HUES64 (cell line): ENCODE measurements around the gene DNAH8.

ENCODE experiments used
- H3K27ac ChIP-seq: 2 replicates; pipeline ENCODE4 v1.7.0; 2013; ENCODE audit warnings: low read depth, low read length, inconsistent platforms
- H3K27me3 ChIP-seq: 2 replicates; pipeline ENCODE4 v1.6.1; 2013; ENCODE audit warnings: mild to moderate bottlenecking, low read length; ENCODE audit not compliant: insufficient read depth
- H3K36me3 ChIP-seq: 2 replicates; pipeline ENCODE4 v1.6.1; 2013; ENCODE audit warnings: mild to moderate bottlenecking, low read length; ENCODE audit not compliant: insufficient read depth
- H3K4me1 ChIP-seq: 2 replicates; pipeline ENCODE4 v1.6.1; 2013; ENCODE audit warnings: mild to moderate bottlenecking, low read length, moderate library complexity; ENCODE audit not compliant: insufficient read depth
- H3K4me3 ChIP-seq: 2 replicates; pipeline ENCODE4 v1.5.1; 2013; ENCODE audit warnings: mild to moderate bottlenecking, low read length, moderate library complexity
- H3K9ac ChIP-seq: 2 replicates; pipeline ENCODE4 v1.6.1; 2013; ENCODE audit warnings: mild to moderate bottlenecking, low read depth, low read length
- H3K9me3 ChIP-seq: 2 replicates; pipeline ENCODE4 v1.6.1; 2013; ENCODE audit warnings: low read depth, low read length; ENCODE audit not compliant: insufficient read depth
- WGBS: fragments of 150-250, 120-280 bp; methylation state at CpG from one replicate; pipeline ENCODE4 v1.1.7; 2013; ENCODE audit warnings: missing lambda C conversion rate; 5-methylcytosine and 5-hydroxymethylcytosine counted together

The DNAH8 gene

DNA sequence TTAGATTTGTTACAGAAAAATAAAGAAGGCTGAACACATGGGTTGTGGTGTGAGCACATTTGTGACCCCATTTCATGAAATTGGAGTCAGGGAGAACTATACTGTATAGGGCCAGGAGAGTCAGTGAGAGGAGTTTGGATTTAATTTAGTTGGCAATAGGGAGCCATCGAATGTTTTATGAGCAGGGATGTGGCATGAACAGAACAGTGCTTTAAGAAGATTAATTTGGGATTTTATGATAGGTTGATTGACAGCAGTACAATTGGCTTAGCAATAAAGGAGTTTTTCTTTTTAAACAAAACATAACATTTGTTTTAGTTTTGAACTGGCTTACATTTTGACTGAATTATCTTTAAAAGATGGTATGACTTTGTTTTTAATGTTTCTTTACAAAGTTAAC, 227.9 kb downstream of the DNAH8 start:
- 94% methylated on average over 1 of the region's 1 CpG for WGBS
- no peaks in the 10 kb centered on the region for H3K9me3 ChIP-seq
- no peaks in the 10 kb centered on the region for H3K27me3 ChIP-seq
- no peak overlapping the region for H3K27ac ChIP-seq
- H3K36me3 ChIP-seq = no peaks in the 10 kb centered on the region
- H3K9ac ChIP-seq = no peak overlapping the region
- H3K4me1 ChIP-seq = peaks cover 3% of the 10 kb centered on the region; the same call in 1 of the 2 replicates
- H3K4me3 ChIP-seq = no peak overlapping the region

DNA sequence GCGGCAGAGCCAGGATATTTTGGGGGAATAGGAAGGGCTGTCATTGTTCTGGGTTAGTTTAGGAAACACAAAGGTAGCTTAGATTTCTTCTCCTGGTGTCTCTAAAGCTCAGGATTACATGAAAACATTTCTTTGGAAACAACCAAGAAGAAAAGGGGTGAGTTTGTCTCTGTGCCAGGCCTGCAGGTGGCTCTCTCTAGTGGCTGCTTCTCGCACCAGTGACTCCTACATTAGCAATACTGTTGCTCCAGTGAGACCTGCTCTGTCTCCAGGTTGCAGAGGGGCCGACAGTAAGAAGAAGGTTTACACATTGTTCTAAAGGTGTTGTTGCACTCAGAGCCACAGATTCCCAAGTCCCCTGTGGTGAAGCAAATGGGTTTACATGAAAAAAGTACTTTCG, 228.9 kb downstream of the DNAH8 start:
- H3K9me3 ChIP-seq = no peaks in the 10 kb centered on the region
- no peaks in the 10 kb centered on the region for H3K27me3 ChIP-seq
- no peaks in the 10 kb centered on the region for H3K36me3 ChIP-seq
- H3K27ac ChIP-seq = no peak overlapping the region
- H3K4me1 ChIP-seq = peaks cover 3% of the 10 kb centered on the region; the same call in 1 of the 2 replicates
- 62% methylated on average over 4 of the region's 4 CpGs for WGBS
- H3K9ac ChIP-seq = no peak overlapping the region
- no peak overlapping the region for H3K4me3 ChIP-seq

DNA sequence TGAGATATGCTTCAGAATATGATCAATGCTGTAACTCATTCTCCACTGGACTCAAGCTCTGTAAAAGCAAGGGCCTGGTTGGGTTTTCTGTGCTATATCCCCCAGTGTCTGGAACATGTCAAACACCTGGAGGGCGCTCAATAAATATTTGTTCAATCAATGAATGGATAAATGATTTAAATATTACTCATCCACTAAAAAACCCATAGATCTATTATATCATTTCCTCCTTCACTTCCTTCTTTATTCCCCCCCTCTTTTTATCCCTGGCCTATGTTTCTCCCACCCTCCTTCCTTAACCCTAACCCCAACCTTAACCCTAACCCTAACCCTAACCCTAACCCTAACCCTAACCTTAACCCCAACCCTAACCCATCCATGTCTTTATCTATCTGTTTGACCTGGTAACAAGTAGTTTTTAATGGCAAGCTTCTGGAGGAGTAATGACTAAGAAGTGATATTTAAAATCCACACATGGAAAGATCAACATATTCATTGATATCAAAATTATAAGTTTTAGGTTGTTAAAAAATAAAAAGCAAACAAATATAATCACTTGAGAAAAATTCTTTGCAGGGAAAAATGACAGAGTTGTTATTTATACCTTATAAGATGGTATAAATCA, 229.7 kb downstream of the DNAH8 start:
- Histone ChIP-seq H3K4me3 (no peak overlapping the region), H3K4me1 (peaks cover 3% of the 10 kb centered on the region; the same call in 1 of the 2 replicates), H3K27ac (no peak overlapping the region), H3K9ac (no peak overlapping the region), H3K27me3 (no peaks in the 10 kb centered on the region), H3K36me3 (no peaks in the 10 kb centered on the region), H3K9me3 (no peaks in the 10 kb centered on the region)
- no CpG with 5 or more reads among the region's 1 CpG for WGBS

DNA sequence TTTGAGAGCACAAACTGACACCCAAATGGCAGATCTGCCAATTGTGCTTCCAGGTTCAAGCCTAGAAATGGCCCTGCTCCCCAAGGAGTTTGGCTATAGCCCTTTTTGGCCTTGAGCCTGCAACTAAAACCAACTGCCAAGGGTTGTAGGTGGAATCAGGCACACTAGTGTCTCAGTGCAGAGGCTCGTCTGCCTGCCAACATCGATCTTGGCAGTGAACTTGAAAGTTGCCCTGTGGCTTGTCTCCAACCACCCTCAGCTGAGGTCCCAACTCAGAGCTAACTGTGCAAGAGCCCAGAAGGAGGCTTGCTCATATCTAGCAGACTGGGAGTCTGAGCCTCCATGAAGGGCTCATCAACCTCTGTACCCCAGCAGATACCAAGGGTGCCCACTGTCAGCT, 240.8 kb downstream of the DNAH8 start:
- Histone ChIP-seq H3K4me1 (no peaks in the 10 kb centered on the region), H3K27me3 (no peaks in the 10 kb centered on the region), H3K4me3 (no peak overlapping the region), H3K9me3 (no peaks in the 10 kb centered on the region), H3K9ac (no peak overlapping the region), H3K27ac (no peak overlapping the region), H3K36me3 (no peaks in the 10 kb centered on the region)
- 98% methylated on average over 2 of the region's 2 CpGs for WGBS

DNA sequence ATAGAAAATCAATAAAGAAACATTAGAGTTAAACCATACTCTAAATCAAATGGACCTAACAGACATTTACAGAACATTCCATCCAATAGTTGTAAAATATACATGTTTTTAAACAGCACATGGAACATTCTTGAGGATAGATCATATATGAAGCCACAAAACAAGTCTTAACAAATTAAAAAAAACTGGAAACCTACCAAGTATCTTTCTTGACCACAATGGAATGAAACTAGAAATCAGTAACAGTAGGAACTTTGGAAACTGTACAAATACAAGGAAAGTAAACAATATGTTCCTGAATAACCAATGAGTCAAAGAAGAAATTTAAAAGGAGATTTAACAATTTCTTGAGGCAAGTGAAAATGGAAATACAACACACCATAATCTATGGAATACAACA, 242.3 kb downstream of the DNAH8 start:
- Histone ChIP-seq H3K36me3 (no peaks in the 10 kb centered on the region), H3K9me3 (no peaks in the 10 kb centered on the region), H3K4me1 (no peaks in the 10 kb centered on the region), H3K27ac (no peak overlapping the region), H3K4me3 (no peak overlapping the region), H3K9ac (no peak overlapping the region), H3K27me3 (no peaks in the 10 kb centered on the region)

DNA sequence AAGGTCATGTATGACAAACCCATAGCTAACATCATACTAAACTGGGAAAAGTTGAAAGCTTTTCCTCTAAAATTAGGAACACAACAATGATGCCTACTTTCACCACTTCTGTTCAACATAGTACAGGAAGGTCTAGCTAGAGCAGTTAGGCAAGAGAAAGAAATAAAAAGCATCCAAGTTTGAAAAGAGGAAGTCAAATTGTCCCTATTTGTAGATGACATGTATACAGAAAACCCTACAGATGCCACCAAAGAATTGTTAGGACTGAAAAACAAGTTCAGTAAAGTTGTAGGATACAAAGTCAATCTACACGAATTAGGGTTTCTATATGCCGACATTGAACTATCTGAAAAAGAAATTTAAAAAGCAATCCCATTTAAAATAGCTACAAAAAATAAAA, 244.0 kb downstream of the DNAH8 start:
- Histone ChIP-seq H3K9me3 (no peaks in the 10 kb centered on the region), H3K9ac (no peak overlapping the region), H3K4me1 (no peaks in the 10 kb centered on the region), H3K36me3 (no peaks in the 10 kb centered on the region), H3K4me3 (no peak overlapping the region), H3K27me3 (no peaks in the 10 kb centered on the region), H3K27ac (no peak overlapping the region)
- WGBS = no CpG with 5 or more reads among the region's 2 CpGs

DNA sequence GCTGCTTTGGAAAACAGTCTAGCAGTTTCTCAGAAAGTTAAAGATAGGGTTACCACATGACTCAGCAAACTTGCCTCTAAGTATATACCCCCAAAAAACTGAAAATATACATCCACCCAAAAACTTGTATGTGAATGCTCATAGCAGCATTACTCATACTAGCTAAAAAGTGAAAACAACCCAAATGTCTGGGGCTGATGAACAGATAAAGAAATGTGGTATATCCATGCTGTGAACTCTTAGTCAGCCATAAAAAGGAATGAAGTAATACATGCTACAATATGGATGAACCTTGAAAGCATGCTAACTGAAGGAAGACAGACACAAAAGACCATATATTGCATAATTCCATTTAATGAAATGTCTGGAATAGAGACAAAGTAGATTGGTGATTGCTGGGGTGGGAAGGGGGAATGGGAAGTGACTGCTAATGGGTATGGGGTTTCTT, 253.6 kb downstream of the DNAH8 start:
- H3K27me3 ChIP-seq = no peaks in the 10 kb centered on the region
- no peaks in the 10 kb centered on the region for H3K36me3 ChIP-seq

DNA sequence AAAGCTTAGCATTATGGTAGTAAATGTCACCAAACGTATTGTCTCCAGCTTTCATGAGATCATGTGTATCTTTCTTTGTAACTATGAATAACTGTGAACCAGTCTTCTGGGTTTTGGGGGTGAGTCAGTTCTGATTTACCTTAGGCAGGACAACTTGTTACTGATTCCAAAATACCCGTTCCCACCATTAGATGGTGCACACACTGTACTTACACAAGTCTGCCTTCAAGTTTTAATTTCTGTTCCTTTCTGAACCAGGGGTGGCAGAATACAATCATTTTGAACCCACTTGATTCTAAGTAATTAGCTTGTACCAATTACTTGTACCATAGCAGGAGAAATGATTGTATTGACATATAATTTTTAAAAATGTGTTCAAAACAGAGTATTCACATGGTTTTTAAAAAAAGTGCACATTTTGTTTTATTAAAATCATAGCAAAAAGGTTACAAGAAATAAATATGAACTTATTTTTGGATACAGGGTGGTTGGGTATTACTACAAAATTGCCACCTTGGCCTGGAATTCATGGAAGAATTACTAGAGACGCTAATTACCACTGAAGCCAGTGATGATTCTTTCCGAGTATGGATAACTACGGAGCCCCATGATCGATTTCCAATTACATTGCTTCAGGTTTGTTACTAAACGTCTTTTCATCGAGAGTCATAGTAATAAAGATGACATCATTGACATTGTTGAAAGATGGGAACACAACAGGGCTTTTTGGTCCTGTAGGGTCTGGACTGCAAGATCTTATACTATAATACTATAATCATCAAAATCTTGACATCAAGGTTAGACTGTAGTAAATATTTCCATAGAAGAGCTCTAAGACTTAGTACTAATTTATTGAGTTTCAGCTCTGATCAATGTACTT, 258.3 kb downstream of the DNAH8 start:
- no peak overlapping the region for H3K27ac ChIP-seq
- H3K9ac ChIP-seq = no peak overlapping the region
- WGBS = 88% methylated on average over 8 of the region's 8 CpGs
- no peaks in the 10 kb centered on the region for H3K9me3 ChIP-seq
- H3K4me1 ChIP-seq = peaks cover 14% of the 10 kb centered on the region
- no peaks in the 10 kb centered on the region for H3K36me3 ChIP-seq
- H3K4me3 ChIP-seq = no peak overlapping the region
- no peaks in the 10 kb centered on the region for H3K27me3 ChIP-seq

More for the DNA sequence above, 253.6 kb downstream of the DNAH8 start:
- Histone ChIP-seq H3K4me1 (no peaks in the 10 kb centered on the region), H3K4me3 (no peak overlapping the region), H3K27ac (no peak overlapping the region), H3K9me3 (peaks cover 3% of the 10 kb centered on the region; the same call in 1 of the 2 replicates), H3K9ac (no peak overlapping the region)

DNA sequence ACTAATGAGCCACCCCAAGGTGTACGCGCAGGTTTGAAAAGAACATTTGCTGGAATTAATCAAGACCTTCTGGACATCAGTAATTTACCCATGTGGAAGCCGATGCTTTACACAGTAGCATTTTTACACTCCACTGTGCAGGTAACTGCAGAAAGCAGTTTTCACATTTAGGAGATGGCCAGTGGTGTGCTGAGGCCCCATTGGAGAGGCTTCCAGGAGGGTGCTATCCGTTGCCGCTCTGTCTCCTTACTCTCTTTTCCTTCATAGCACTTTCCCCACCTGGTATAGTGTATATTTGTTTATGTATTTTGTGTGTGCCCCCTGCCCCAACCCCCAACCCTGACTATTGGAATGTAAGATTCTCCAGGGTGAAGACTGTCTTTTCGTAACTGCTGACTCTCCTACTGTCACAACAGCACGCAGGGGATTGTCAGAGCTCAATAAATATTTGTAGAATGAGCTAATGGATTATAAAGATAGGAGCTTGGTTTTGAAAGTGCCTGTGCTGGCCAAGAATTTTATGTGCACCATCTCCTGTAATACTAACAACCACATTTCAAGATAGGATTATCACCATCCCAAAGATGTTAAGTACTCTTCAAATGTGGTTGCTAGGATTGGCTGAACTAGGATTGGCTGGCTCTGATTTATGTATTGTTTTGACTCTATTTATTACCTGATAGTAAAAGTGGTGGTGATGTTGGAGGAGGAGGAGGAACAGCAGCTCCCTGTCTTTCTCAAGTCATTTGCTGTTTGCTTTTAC, 259.5 kb downstream of the DNAH8 start:
- no peak overlapping the region for H3K27ac ChIP-seq
- H3K9ac ChIP-seq = no peak overlapping the region
- no peak overlapping the region for H3K4me3 ChIP-seq
- WGBS = 91% methylated on average over 5 of the region's 7 CpGs
- H3K27me3 ChIP-seq = no peaks in the 10 kb centered on the region
- H3K9me3 ChIP-seq = no peaks in the 10 kb centered on the region
- H3K36me3 ChIP-seq = no peaks in the 10 kb centered on the region
- peaks cover 14% of the 10 kb centered on the region for H3K4me1 ChIP-seq

DNA sequence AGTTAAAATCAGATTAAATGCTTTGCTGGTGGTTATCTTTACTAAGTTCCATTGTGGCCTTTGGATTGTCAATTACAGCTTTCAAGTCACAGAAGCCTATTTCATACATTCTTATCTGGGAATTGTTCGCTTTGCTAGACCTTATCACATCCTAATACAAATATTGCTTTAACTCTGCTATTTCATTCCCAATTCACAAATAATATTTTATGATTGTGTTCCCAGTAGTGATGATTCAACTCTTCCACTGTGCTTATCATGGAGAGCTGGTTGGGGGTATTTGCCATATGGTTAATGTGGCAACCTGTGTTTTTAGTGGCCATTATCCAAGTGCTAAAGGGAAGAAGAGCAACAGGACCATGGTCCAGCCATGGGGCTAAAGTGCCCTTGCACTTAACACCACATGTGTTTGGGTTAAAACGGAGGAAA, 260.5 kb downstream of the DNAH8 start:
- Histone ChIP-seq H3K27ac (no peak overlapping the region), H3K4me3 (no peak overlapping the region), H3K27me3 (no peaks in the 10 kb centered on the region), H3K4me1 (peaks cover 14% of the 10 kb centered on the region), H3K9ac (no peak overlapping the region), H3K36me3 (no peaks in the 10 kb centered on the region), H3K9me3 (no peaks in the 10 kb centered on the region)
- 95% methylated on average over 2 of the region's 2 CpGs for WGBS

DNA sequence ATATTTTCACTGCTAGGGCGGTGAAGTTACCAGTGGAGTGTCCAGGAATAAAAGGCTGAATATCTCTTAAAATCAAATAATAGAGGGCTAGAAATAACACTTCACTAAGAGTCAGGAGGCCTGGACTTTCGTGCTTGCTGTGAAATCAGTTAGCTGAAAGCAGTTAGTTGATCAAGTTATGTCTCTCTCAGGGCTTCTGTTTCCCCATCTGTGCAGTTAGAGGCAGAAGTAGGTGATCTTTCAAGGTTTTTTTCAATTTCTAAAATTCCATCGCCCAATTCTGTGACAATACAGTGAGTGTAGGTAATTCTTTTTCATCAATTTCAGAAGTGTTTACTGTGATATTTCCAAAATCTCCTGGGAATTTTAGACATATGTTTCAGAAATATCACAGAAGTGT, 260.9 kb downstream of the DNAH8 start:
- WGBS = 96% methylated on average over 3 of the region's 3 CpGs
- no peaks in the 10 kb centered on the region for H3K9me3 ChIP-seq
- H3K36me3 ChIP-seq = no peaks in the 10 kb centered on the region
- H3K4me1 ChIP-seq = peaks cover 14% of the 10 kb centered on the region
- H3K27me3 ChIP-seq = no peaks in the 10 kb centered on the region
- no peak overlapping the region for H3K27ac ChIP-seq
- no peak overlapping the region for H3K4me3 ChIP-seq
- no peak overlapping the region for H3K9ac ChIP-seq
